Lung (tissue), 12 donors: Measurements from ENCODE around the gene TAPBP. TPM values are rescaled to one million over a fixed set of nuclear protein-coding genes. Genes with fewer than 3 reads are reported as not detected.

Experiments
- ATAC-seq: fragments of 200-7000 bp; cut with Tn5 transposase; one replicate; pipeline ENCODE4 v1.9.1; 2020; ENCODE audit warnings: moderate number of reproducible peaks; ENCODE audit not compliant: insufficient read depth, low FRiP score
- DNase-seq, 3 donors: peaks; one replicate each; pipeline ENCODE4 v3.0.0-alpha.2; 2013 to 2017
- H3K27ac ChIP-seq, 2 donors: one replicate each; pipeline ENCODE4 v1.5.1; 2013; ENCODE audit warnings: mild to moderate bottlenecking in 2 of 2, moderate library complexity in 2 of 2, control low read depth in 1 of 2, inconsistent platforms in 1 of 2, low read depth in 1 of 2, low read length in 1 of 2
- H3K27me3 ChIP-seq, 3 donors: one replicate each; pipeline ENCODE4 v1.5.1; 2013; ENCODE audit warnings: low read length in 2 of 3; ENCODE audit not compliant: control insufficient read depth in 3 of 3, insufficient read depth in 3 of 3
- H3K36me3 ChIP-seq, 4 donors: one replicate each; pipeline ENCODE4 v1.5.1; 2013; ENCODE audit warnings: low read length in 4 of 4, mild to moderate bottlenecking in 1 of 4, moderate library complexity in 1 of 4; ENCODE audit not compliant: control insufficient read depth in 4 of 4, insufficient read depth in 4 of 4
- H3K4me1 ChIP-seq, 5 donors: one replicate each; pipeline ENCODE4 v1.5.1; 2013; ENCODE audit warnings: low read length in 5 of 5, mild to moderate bottlenecking in 2 of 5, moderate library complexity in 1 of 5; ENCODE audit not compliant: control insufficient read depth in 5 of 5, insufficient read depth in 5 of 5
- H3K4me3 ChIP-seq: one replicate; pipeline ENCODE4 v1.5.1; 2013; ENCODE audit warnings: mild to moderate bottlenecking, control low read depth, moderate library complexity
- H3K9ac ChIP-seq, 2 donors: one replicate each; pipeline ENCODE4 v1.5.1; 2013; ENCODE audit warnings: low read length in 2 of 2, control low read depth in 1 of 2; ENCODE audit not compliant: insufficient read depth in 1 of 2
- H3K9me3 ChIP-seq, 4 donors: one replicate each; pipeline ENCODE4 v1.5.1; 2013; ENCODE audit warnings: low read length in 3 of 4, mild to moderate bottlenecking in 1 of 4, moderate library complexity in 1 of 4; ENCODE audit not compliant: control insufficient read depth in 4 of 4, insufficient read depth in 3 of 4
- CTCF ChIP-seq: IDR thresholded peaks from 2 replicates; pipeline ENCODE4 v1.5.1; 2012; ENCODE audit warnings: mild to moderate bottlenecking; ENCODE audit errors: control extremely low read depth, extremely low read depth
- WGBS, 2 donors: extraction: QIAGEN DNeasy Blood & Tissue Kit; methylation state at CpG; one replicate each; pipeline ENCODE4 v1.1.7; 2013; 5-methylcytosine and 5-hydroxymethylcytosine counted together
- polyA plus RNA-seq, 2 donors: library from polyadenylated mRNA; stranded (reverse); fragments of 200-250 nt; gene quantifications; one replicate each; pipeline ENCODE4 v1.2.1, GENCODE V29; 2013
- total RNA-seq, 2 donors: library from RNA; depleted of rRNA in 1 of 2; stranded (reverse); fragments of >200 nt in 1 of 2; gene quantifications; one replicate each; pipeline ENCODE4 v1.2.1, GENCODE V29; 2014 to 2021
- donor health status: control.
- donor health status: control.
- donor health status: Bipolar disorder and iron deficiency.
- donor health status: healthy.
- donor health status: DM: yes; HTN: yes; CAD: no.

TAPBP gene
- total and polyA plus RNA-seq, 4 donors, result 78.7 to 241 (median 117) TPM

GRCh38 chr6:33297406-33297955 is 16.4 kb downstream of the TAPBP start:
- TF ChIP-seq CTCF, result no peak
- peak; percentile 7 for ATAC-seq
- 4 to 8% methylated on average over 16 of the region's 16 CpGs for WGBS, 2 donors
- Histone ChIP-seq H3K36me3 (peaks cover 7 to 33% (median 14%) of the 10 kb centered on the region in 4 donors), H3K27ac (peak overlapping the region; percentile 49 to 85), H3K4me1 (peaks cover 0 to 12% (median 0%) of the 10 kb centered on the region in 5 donors), H3K27me3 (no peaks in the 10 kb centered on the region), H3K9me3 (no peaks in the 10 kb centered on the region), H3K9ac (peak overlapping the region; percentile 32 to 37), H3K4me3 (peak overlapping the region; percentile 41)
- peak; percentile 65 to 70 (median 66) for DNase-seq

GRCh38 chr6:33296797-33297405 is 17.0 kb downstream of the TAPBP start:
- Histone ChIP-seq H3K36me3 (peaks cover 9 to 39% (median 17%) of the 10 kb centered on the region in 4 donors), H3K27ac (peak overlapping the region in 1 of 2 donors; percentile 85), H3K9me3 (no peaks in the 10 kb centered on the region), H3K9ac (no peak overlapping the region), H3K4me3 (peak overlapping the region; percentile 41), H3K27me3 (no peaks in the 10 kb centered on the region), H3K4me1 (peaks cover 0 to 12% (median 0%) of the 10 kb centered on the region in 5 donors)
- ATAC-seq (no peak), DNase-seq (no peak)
- TF ChIP-seq CTCF, result no peak
- WGBS, 2 donors, result 59 to 71% methylated on average over 12 of the region's 12 CpGs

- WGBS, 2 donors, result 90 to 94% methylated on average over 11 to 15 of the region's 15 CpGs
- no peak for ATAC-seq
- Histone ChIP-seq H3K9me3 (no peaks in the 10 kb centered on the region), H3K4me3 (no peak overlapping the region), H3K27ac (no peak overlapping the region), H3K4me1 (peaks cover 0 to 12% (median under 1%) of the 10 kb centered on the region in 5 donors), H3K36me3 (peaks cover 11 to 42% (median 24%) of the 10 kb centered on the region in 4 donors), H3K9ac (no peak overlapping the region), H3K27me3 (no peaks in the 10 kb centered on the region)
- no peak for DNase-seq
- no peak for TF ChIP-seq CTCF
These were observed 18.1 kb downstream of the TAPBP start for GRCh38 chr6:33295621-33296369.
